K562 (cell line): ENCODE data around the gene AGFG2. TPM values are rescaled to one million over a fixed set of nuclear protein-coding genes. Genes with fewer than 3 reads are reported as not detected.

Source experiments
- ARNT ChIP-seq, 2 experiments: fragments of 450-650 bp; IDR thresholded peaks; 2 replicates each; pipeline ENCODE4 v1.6.1; 2016; ENCODE audit warnings: mild to moderate bottlenecking in 1 of 2
- BRF1 ChIP-seq: IDR thresholded peaks from 3 replicates; pipeline ENCODE4 v1.6.1; 2011; ENCODE audit warnings: borderline replicate concordance, mild to moderate bottlenecking; ENCODE audit not compliant: insufficient read length; ENCODE audit errors: extremely low read depth
- DNMT1 ChIP-seq: fragments of 450-650 bp; IDR thresholded peaks from 2 replicates; pipeline ENCODE4 v1.6.1; 2016; ENCODE audit warnings: antibody characterized with exemption, mild to moderate bottlenecking
- DPF2 ChIP-seq: fragments of 450-650 bp; IDR thresholded peaks from 2 replicates; pipeline ENCODE4 v1.6.1; 2016
- E2F3 ChIP-seq: fragments of 250-450 bp; sonication (Bioruptor Pico); IDR thresholded peaks from 2 replicates; pipeline ENCODE4 v1.4.0; 2020; ENCODE audit warnings: mild to moderate bottlenecking
- EGR1 ChIP-seq: fragments of 450-650 bp; conservative IDR thresholded peaks from 2 replicates; pipeline ENCODE4 v1.6.1; 2017; ENCODE audit warnings: mild to moderate bottlenecking
- ELK3 ChIP-seq: fragments of 450-650 bp; formaldehyde crosslinking; IDR thresholded peaks from 2 replicates; pipeline ENCODE4 v1.4.0; 2020; ENCODE audit warnings: mild to moderate bottlenecking
- GABPB2 ChIP-seq: fragments of 250-450 bp; sonication (Bioruptor Pico); conservative IDR thresholded peaks from 2 replicates; pipeline ENCODE4 v1.5.1; 2021; ENCODE audit warnings: mild to moderate bottlenecking
- HES1 ChIP-seq: fragments of 450-650 bp; IDR thresholded peaks from 2 replicates; pipeline ENCODE4 v1.6.1; 2016; ENCODE audit warnings: low read depth, mild to moderate bottlenecking, moderate library complexity
- LARP7 ChIP-seq: fragments of 450-650 bp; IDR thresholded peaks from 2 replicates; pipeline ENCODE4 v1.6.1; 2016
- MYNN ChIP-seq, 2 experiments: sonication (generic); formaldehyde crosslinking in 1 of 2; IDR thresholded peaks; 2 replicates each; pipeline versions ENCODE4 v1.5.0 to v1.6.1; 2016 to 2020; ENCODE audit warnings: antibody characterized with exemption in 1 of 2, missing genetic modification reagents in 1 of 2
- NFRKB ChIP-seq: fragments of 450-650 bp; IDR thresholded peaks from 2 replicates; pipeline ENCODE4 v1.6.1; 2016; ENCODE audit warnings: low read depth
- PTBP1 ChIP-seq: fragments of 200-400 bp; formaldehyde crosslinking; IDR thresholded peaks from 2 replicates; pipeline ENCODE4 v1.6.1; 2017; ENCODE audit warnings: low read depth, low read length
- SAFB2 ChIP-seq: fragments of 200-400 bp; formaldehyde crosslinking; IDR thresholded peaks from 2 replicates; pipeline ENCODE4 v1.6.1; 2018; ENCODE audit warnings: borderline replicate concordance, low read length, low read depth, moderate library complexity; ENCODE audit not compliant: severe bottlenecking
- SMAD2 ChIP-seq: fragments of 150-350 bp; IDR thresholded peaks from 2 replicates; pipeline ENCODE4 v1.6.1; 2014; ENCODE audit warnings: low read depth, mild to moderate bottlenecking, low read length
- ZNF24 ChIP-seq: fragments of 450-650 bp; IDR thresholded peaks from 2 replicates; pipeline ENCODE4 v1.6.1; 2016
- ZNF280B ChIP-seq: fragments of 250-450 bp; sonication (Bioruptor Pico); IDR thresholded peaks from 2 replicates; pipeline ENCODE4 v1.5.1; 2021; ENCODE audit warnings: mild to moderate bottlenecking
- ZNF384 ChIP-seq: IDR thresholded peaks from 2 replicates; pipeline ENCODE4 v1.6.1; 2012; ENCODE audit warnings: low read depth, low read length, improper control_type of control experiment
- ZNF511 ChIP-seq: sonication (generic); formaldehyde crosslinking; IDR thresholded peaks from 2 replicates; pipeline ENCODE4 v1.8.0; 2022; ENCODE audit warnings: mild to moderate bottlenecking, missing genetic modification reagents
- polyA plus RNA-seq, 8 experiments: library from polyadenylated mRNA; depleted of rRNA in 4 of 8; stranded (reverse) in 5 of 8; unstranded in 3 of 8; fragments of >200 nt; fragmentation: Nextera tagmentation in 2 of 8; fragmentation: Illumina TruSeq in 1 of 8; extraction: Ambion mirVana in 2 of 8; extraction: Trizol in 1 of 8; gene quantifications; 2 replicates each; pipeline versions ENCODE4 v1.2.1 to v1.2.3, GENCODE V29; 2011 to 2014; ENCODE audit warnings: inconsistent platforms in 1 of 8, missing spikeins in 1 of 8
- total RNA-seq, 7 experiments: library from RNA; depleted of rRNA in 6 of 7; stranded (reverse); fragments of >200 nt in 6 of 7; fragmentation: Illumina TruSeq in 2 of 7; extraction: Trizol in 2 of 7; gene quantifications; 2 replicates each; pipeline versions ENCODE4 v1.2.1 to v1.2.3, GENCODE V29; 2011 to 2021; ENCODE audit warnings: low replicate concordance in 1 of 7
- TF ChIP-seq, protein P1 (sequence below): fragments of 450-650 bp; formaldehyde crosslinking; IDR thresholded peaks from 2 replicates; pipeline ENCODE4 v1.4.0; 2020; ENCODE audit warnings: mild to moderate bottlenecking, mixed read lengths
- TF ChIP-seq, protein P2 (sequence below): fragments of 250-450 bp; sonication (Bioruptor Pico); IDR thresholded peaks from 2 replicates; pipeline ENCODE4 v1.8.0; 2022; ENCODE audit warnings: inconsistent platforms, mild to moderate bottlenecking, moderate library complexity, borderline replicate concordance
- TF ChIP-seq, protein P3 (sequence below): sonication (generic); formaldehyde crosslinking; IDR thresholded peaks from 2 replicates; pipeline ENCODE4 v1.9.0; 2022; ENCODE audit warnings: mild to moderate bottlenecking, missing genetic modification reagents

The AGFG2 gene
- total and polyA plus RNA-seq, 9 of the 15 experiments (the other 6 are each of a cell fraction or from before 2014, with no cell fraction given) = 0.31 to 23.1 (median 6.5) TPM

DNA sequence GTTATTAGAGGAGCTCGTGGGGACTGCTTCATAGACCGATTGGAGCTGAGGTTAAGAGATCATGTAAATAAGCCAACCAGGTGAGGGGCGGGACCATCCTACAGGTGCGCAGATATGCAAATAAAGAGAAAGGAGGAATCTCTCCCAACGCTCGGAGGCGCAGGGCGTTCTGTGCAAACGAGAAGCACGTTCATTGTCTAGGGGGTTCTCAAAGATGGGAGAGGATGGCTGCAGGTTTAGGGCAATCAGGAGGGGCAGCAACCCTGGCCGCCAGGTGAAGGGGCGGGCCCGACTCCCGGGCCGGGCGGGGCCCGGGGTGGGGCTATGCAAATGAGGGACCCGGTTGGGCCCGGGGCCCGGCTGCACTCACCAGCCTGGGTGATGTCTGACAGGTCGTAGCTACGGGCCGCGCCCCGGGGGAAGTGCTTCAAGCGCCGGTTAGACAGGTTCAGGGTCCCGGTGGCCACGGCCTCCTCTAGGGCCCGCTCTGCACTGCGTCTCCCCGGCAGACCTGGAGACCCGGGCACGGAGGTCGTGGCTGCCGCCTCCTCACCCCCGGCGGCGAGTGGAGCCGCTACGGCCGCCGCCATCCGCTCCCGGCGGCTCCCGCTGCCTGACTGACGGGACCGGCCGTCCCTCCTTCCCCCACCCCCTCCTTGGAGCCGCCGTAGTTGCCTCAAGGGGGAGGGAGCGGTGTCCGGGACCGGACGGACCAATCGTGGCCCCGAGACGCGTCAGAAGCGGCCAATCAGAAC, 46.7 kb downstream of the AGFG2 start, which contains the start of gene LRCH4 (continued):
- TF ChIP-seq GABPB2 (CRISPR knock-in tag) (0 out of 2 replicates have a peak, but pooled peaks have one; percentile 31), ZNF280B (CRISPR knock-in tag) (no peak), HES1 (no peak), ZNF384 (no peak), DPF2 (peak; percentile 10; the same call in 1 of the 2 replicates), NFRKB (peak; percentile 26; the same call in 1 of the 2 replicates), ZNF24 (peak; percentile 54; the same call in 1 of the 2 replicates), SMAD2 (no peak), SAFB2 (no peak), BRF1 (no peak), ELK3 (CRISPR knock-in tag) (no peak), E2F3 (CRISPR knock-in tag) (peak; percentile 34; the same call in 1 of the 2 replicates), MYNN (IDR thresholded peaks at IDR 0.05) (no peak), MYNN (CRISPR knock-in tag; IDR thresholded peaks at IDR 0.05) (no peak), LARP7 (no peak), EGR1 (peak; percentile 89), ARNT (IDR thresholded peaks at IDR 0.05) (no peak), ZNF511 (CRISPR knock-in tag) (peak; percentile 70), PTBP1 (0 out of 2 replicates have a peak, but pooled peaks have one; percentile 51), DNMT1 (0 out of 2 replicates have a peak, but pooled peaks have one; percentile 50)
- TF ChIP-seq, protein P1, sequence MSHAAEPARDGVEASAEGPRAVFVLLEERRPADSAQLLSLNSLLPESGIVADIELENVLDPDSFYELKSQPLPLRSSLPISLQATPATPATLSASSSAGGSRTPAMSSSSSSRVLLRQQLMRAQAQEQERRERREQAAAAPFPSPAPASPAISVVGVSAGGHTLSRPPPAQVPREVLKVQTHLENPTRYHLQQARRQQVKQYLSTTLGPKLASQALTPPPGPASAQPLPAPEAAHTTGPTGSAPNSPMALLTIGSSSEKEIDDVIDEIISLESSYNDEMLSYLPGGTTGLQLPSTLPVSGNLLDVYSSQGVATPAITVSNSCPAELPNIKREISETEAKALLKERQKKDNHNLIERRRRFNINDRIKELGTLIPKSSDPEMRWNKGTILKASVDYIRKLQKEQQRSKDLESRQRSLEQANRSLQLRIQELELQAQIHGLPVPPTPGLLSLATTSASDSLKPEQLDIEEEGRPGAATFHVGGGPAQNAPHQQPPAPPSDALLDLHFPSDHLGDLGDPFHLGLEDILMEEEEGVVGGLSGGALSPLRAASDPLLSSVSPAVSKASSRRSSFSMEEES = no peak
- TF ChIP-seq, protein P2, sequence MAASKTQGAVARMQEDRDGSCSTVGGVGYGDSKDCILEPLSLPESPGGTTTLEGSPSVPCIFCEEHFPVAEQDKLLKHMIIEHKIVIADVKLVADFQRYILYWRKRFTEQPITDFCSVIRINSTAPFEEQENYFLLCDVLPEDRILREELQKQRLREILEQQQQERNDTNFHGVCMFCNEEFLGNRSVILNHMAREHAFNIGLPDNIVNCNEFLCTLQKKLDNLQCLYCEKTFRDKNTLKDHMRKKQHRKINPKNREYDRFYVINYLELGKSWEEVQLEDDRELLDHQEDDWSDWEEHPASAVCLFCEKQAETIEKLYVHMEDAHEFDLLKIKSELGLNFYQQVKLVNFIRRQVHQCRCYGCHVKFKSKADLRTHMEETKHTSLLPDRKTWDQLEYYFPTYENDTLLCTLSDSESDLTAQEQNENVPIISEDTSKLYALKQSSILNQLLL = no peak
- TF ChIP-seq, protein P3, sequence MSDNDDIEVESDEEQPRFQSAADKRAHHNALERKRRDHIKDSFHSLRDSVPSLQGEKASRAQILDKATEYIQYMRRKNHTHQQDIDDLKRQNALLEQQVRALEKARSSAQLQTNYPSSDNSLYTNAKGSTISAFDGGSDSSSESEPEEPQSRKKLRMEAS (CRISPR knock-in tag) = peak; percentile 62; the same call in 1 of the 2 replicates
